Activated effector memory CD4-positive, alpha-beta T cell treated with Interleukin-2 at 50 U/mL for 16 hours (primary cell): ENCODE measurements around the gene CDC42EP4.

ENCODE experiments used
- DNase-seq: peaks from one replicate; pipeline ENCODE4 v3.0.0-alpha.2; 2020

Gene CDC42EP4, protein sequence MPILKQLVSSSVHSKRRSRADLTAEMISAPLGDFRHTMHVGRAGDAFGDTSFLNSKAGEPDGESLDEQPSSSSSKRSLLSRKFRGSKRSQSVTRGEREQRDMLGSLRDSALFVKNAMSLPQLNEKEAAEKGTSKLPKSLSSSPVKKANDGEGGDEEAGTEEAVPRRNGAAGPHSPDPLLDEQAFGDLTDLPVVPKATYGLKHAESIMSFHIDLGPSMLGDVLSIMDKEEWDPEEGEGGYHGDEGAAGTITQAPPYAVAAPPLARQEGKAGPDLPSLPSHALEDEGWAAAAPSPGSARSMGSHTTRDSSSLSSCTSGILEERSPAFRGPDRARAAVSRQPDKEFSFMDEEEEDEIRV

DNA sequence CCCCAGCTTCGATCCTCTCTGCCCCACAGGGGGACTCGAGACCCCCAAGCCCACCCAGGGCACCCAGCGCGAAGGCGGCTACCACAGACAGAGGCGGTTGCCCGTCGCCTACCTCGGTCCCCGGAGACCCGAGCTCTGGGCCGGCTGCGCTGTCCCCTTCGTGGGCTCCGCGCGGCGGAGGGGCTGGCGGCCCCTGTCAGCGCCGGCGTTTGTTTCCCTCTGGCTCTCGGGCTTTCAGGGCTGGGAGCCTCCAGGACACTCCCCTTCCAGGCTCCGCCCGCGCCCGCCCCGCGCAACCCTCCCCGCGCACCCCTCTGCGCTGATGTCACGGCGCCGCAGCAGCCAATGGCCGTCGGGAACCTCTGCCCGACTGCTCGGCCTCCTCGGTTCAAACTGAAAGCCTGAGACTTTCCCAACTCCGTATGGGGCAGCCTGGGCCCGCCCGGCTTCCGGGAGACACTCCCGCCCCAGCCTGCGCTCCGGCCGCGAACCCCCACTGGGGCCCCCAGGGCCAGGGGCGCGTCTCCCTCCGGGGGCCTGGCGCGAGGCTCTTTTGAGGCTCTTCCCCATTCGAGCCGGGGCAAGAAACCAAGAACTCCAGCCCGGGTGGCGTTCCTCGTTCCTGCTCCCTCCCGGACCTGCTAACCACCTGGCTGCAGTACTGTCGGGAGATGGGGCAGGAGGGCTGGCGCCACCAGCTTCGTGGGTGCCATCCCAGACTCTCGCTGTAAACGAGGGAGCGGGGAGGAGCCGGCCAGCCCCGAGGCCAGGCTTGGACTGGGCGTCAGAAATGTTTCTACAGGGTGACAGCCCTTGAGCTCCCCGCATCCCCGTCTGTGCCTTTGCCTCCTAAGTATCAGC lies at the start of gene CDC42EP4:
Gene CDC42EP4, minus strand, starts transcription at position 221 of the 861 bp plus-strand sequence. CDS start 25,501 bp downstream, outside the sequence.
- peak; percentile 79 for DNase-seq

DNA sequence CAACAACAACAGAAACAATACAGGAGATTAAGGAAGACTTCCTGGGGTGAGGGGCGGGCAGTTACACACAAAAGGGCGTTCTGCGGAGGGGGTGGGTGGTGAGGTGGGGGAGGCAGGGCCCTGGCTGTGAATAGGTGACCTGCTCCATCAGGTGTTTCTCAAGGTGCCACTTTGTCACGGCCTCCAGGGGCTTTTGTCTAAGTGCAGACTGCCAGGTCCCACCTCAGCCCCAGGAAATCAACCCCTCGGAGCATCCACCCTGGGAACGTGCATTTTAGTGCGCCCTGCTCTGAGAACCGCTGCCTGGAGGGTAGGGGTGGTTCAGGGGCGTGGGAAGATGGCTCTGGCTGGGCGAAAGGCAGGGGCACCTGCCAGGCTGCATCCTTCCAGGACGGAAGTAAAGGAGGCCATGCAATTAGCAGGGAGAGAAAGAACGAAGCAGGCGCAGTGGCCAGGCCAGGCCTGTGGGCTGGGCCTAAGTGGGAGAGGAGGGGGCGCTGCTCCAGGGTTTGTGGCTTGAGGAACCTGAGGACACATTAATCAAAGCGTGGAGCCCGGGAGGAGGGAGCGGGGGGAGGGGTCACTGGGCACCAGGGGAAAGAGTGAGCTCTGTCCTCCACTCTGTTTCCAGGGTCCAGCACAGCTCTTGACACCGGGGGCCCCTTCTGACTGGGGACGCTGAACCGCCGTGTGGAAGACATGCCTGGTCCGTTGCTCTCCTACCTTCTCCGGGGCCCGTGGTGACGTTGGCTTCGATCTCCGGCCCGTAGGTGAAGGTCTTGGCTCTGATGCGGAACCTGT lies 49.4 kb upstream of the CDC42EP4 start:
- no peak for DNase-seq

DNA sequence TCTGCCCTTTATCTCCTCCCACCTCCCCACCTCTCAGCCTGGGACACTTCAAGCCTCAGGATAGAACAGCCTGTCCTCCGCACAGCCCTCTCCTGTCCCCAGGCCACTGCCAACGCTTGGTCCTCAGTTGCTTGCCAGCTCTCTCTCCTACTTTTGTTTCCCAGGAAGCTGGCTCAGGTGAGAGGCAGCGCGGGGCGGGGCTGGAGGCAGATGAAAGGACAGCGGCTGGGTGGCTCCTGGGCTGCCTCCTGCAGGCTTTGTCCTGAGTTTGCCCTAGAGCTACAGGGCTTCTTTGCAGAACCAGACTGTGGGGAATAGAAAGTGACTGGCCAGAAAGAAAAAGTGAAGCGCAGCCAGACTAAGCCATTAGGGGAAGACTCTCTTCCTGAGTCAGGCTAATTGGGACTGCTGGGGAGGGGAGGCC lies 48.2 kb upstream of the CDC42EP4 start:
- DNase-seq, result no peak

DNA sequence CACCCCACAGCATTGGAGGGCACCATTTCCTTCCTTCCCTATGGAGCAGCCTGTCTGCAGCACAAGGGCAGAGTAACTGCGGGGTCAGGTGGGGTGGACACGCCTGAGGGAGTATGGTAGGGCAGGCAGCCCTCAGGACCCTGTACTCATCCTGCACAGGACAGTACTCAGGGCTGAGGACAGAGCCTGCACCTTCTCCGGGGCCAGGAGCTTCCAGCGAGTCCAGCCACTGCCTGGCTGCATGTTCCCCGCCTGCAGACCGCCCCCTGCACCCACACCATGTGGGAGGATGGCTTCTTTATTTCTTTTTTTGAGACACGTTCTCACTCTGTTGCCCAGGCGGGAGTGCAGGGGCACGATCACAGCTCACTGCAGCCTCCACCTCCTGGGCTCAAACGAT lies 47.6 kb upstream of the CDC42EP4 start:
- DNase-seq, result no peak

DNA sequence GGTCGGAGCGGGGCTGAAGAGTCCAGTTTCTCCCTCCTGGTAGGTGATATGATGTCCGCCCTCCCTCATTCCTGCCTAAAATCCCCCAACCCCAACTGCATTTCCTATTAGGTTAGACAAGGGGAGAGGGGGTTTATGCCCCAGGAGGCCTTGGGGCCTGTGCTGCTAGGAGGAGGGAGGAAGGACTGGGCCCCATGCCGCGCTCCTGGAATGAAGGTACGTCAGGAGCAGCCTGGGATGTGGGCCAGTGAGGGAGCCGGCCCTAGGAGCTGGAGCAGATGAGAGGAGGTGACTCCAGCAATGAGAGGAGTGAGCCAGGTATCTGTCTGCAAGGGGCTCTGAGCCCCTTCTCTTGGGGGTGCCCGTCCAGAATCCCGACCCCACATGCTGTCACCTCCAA lies 46.9 kb upstream of the CDC42EP4 start:
- DNase-seq, result no peak

DNA sequence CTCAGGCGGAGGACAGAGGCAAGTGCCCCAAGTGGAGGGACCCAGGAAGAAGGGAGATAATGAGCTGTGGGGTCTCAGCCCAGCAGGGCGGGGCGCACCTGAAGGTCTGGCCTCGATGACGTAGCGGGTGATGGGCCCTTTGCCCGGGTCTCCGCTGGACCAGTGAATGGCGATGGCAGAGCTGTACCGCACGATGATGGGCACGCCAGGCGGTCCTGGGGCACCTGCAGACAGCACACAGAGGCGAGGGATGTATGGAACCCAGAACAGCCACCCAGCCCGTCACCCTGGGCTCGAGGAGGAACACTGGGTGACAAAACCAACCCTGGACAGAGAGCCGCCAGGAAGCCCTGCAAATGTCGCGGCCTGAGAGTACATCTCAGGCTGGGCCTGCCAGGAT lies 46.2 kb upstream of the CDC42EP4 start:
- DNase-seq, result no peak

DNA sequence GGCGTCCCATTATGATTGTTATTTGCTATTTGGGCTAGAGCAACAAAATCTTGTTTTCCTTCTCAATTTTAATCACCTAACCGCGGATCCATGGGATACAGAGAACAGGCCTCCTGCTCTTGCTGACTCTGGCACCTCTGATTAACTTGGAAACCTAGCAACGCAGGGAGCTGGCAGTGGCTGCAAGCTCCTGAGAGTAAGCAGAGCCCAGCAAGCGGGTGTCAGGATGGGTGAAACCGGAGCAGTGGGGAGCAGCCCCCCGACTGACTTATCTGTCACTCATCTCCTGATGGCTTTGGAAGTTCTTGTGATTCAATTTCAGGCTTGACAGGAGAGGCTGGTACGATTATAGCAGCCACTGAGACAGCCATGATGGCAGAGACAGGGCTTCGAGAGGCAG lies 45.5 kb upstream of the CDC42EP4 start:
- no peak for DNase-seq

DNA sequence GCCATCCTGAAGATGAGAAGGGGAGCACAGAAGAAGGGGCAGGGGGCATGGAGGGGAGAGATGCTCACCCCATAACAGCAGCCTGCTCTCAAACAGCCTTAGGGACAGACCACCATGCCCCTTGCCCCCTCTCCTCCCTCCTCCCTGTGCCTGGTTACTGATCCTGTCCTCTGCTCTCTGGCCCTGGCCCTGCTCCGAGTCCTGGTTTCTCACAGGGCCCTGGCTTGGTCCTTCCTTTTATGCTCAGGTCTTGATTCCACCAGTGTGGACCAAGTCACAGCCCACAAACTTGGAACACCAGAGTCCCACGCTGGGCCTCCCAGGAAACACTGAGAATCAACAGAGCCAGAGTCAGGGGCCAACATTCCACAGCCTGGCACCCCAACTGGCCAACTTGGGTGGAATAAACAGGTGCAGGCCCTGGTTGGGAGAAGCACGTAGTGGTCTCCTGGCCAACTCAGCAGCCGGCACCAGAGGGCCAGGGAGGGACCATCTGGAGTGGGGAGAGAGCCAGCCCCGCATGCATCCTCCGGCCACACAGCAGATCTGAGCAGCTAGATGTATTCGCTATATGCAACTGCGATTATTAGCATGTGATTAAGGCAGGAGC lies 44.9 kb upstream of the CDC42EP4 start:
- DNase-seq, result no peak

DNA sequence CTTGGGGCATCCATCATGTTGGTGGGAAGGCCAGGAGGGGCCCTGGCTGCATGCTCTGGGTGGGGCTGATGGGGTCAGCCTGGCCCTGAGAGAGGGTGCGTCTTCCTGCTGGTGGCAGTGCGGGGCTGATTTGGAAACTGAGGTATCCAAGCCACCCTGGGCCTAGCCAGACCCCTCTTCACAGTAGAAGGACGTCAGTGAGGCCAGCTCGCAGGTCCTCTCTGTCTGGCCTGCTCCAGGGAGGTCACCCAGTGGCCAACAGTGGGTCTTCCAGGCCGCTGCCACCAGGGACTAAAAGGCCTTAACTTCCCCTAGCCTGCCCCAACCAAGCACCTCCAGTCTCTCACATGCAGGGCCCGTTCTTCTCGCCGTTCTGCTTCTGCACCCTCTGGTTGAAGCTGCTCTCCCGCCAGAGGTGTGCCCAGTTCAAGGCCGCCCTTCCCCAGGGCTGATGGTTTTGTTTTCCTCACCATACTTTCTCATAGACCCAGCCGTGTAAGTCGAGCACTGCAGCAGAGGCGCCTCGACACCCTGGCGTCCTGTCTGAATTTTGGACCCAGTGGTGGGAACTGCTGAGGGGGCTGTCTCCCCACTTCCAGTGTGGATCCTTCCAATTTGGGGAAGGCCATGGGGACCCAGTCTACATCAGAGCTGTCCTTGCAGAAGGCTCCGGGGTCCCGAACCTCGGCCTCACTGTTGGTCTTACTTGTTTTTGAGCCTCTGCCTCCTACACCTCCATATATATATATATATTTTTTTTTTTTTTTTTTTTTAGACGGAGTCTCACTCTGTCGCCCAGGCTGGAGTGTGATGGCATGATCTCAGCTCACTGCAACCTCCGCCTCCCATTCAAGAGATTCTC lies 42.9 kb upstream of the CDC42EP4 start:
- DNase-seq, result no peak

DNA sequence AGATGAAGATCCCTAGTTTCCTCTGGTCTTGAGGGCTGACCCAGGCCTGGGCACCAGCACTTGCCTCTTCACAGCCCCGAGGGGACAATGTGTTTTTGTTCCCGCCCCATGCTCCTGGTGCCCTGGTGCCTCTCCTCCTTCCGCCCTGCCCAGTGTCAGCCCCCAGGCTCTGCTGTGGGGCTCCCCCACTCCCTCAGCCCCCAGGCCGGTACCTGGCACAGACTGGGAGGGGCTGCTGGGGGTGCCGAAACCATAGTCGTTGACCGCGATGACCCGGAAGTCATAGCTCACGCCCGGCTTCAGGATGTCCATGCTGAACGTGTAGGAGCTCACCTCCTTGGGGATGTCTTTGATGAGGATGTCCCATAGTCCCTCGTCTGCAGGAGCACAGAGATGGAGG lies 40.5 kb upstream of the CDC42EP4 start:
- no peak for DNase-seq

DNA sequence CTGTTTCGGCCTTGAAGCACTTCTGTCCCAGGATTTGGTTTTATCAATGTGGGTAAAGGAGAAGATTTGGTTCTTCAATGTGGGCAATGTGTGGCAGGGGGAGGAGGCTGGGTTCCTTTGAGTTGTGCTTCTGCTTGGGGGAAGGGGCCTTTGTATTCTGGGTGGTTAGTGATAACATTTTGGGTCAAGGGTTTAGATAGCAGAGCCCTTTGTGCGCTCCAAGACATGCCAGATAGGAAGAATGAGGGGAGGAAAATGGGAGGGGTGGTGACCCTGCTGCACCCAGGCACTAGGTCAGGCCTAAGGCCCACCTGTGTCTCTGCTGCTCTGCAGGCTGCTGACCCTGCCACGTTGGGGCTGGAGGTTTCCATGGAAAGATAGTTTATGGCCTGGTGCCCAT lies 40.0 kb upstream of the CDC42EP4 start:
- DNase-seq, result no peak

DNA sequence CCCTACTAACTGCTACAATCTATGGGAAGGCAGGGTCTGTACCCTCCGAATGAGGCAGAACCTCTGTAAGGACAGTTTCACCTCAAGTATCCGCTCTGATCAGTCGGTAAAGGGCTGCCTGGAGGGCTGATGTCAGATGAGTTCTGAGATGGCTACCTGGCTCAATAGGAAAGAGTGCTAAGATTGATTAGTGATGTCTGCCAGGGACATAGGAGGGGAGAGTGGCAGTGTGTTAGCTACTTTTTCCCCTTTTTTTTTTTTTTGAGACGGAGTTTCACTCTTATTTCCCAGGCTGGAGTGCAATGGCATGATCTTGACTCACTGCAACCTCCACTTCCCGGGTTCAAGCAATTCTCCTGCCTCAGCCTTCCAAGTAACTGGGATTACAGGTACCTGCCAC lies 39.1 kb upstream of the CDC42EP4 start:
- DNase-seq, result no peak

DNA sequence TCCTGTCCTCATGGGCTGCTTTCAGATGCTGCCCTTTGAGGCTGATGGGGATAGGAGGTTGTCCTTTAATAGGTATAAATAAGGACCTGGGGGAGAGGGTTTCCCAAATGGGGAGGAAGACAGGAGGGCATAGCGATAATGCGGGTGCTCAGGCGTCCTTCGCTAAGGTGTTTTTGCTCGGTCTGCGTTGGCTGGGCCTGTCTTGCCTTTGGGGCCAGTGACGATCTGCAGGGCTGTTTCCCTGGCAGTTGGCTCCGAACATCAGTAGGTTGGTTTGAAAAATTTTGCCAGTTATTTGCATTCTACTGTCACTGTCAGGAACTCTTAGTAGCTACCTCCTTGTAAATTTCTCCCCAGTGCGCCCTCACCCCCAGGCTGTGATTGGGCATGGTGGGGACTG lies 37.8 kb upstream of the CDC42EP4 start:
- DNase-seq, result no peak

DNA sequence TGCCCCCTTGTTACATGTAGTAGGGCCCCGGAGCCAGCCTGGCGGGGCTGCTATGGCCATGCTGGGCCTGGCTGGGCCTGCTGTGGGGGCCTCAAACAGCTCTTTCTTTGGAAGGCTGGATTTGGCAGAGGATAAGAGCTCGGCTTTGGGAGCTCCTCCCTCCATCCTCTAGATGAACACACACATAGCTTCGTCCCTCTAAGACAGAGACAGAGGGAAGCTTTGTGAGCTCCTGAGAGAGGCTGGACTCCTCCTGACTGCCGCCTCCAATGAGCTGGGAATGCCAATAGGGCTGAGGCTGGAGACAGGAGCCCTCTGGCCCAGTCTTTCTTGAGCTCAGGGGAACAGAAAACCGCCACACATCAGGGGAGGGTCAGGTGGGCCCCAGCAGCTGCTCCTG lies 37.3 kb upstream of the CDC42EP4 start:
- DNase-seq, result no peak

DNA sequence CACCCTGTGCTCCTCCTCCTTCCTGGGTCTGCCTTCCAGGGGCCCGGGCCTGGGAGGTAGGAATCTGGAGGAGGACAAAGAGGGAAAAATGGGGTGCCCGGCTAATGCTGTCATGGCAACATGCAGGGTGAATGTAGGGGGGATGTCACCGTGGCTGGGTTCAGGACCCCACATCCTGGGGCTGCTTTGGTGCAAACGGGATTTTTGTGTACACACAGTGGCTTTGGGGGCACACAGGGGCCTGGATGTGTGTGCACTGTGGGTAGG lies 37.0 kb upstream of the CDC42EP4 start:
- DNase-seq, result no peak

DNA sequence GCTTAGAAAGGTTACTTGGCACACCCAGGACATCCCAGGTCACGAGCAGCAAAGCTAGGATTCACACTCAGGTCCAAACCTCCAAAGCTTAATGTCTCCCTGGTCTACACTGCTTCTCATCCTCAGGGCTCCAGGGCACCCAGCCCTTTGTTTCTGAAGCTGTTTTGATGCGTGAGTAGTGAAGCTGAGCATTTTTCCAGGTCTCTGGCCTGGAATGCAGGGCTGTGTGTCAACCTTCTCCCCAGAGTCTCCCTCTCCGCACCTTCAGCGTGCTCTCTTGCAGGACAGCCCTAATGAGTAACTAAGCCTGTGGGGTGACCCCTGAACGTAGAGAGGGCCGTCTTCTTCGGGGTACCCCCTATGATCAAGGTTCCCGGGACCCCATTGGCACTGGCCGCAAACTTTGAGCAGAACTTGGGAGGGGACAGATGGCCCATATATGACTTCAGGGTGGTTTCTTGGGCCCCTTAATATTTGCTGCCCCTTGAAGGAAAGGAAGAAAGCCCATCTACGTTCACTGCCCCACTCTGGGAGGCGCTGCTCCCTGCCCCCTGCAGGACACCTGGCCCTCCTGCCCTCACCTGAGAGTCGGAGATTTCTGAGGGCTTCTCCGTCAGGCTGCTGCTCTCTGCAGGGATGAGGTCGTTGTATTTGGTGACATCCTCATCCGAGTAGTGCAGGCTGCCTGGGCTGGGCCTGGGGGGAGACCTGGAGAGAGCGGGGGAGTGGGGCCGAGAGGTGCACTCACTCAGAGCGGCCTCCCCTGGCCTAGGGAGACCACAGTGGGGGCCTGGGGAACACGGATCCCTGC lies 36.4 kb upstream of the CDC42EP4 start:
- DNase-seq, result no peak

DNA sequence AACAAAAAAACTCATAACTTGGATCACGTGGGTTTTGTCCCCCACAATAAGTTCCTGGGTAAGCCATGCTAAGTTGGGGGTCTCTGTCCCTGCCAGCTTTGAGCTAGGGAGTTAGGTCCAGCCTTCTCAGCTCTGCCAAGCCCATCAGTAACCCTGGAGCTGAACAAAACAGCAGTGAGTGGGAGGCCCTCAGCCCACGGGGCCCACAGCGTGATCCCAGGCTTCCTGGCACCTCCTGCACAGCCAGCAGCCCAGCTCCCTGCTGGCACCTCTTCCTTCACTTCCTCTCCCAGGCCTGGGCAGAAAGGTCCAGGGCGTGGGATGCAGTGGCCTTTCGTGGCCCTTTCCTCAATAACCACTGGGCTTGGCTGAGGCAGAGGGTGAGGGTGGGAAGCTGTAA lies 35.5 kb upstream of the CDC42EP4 start:
- no peak for DNase-seq

DNA sequence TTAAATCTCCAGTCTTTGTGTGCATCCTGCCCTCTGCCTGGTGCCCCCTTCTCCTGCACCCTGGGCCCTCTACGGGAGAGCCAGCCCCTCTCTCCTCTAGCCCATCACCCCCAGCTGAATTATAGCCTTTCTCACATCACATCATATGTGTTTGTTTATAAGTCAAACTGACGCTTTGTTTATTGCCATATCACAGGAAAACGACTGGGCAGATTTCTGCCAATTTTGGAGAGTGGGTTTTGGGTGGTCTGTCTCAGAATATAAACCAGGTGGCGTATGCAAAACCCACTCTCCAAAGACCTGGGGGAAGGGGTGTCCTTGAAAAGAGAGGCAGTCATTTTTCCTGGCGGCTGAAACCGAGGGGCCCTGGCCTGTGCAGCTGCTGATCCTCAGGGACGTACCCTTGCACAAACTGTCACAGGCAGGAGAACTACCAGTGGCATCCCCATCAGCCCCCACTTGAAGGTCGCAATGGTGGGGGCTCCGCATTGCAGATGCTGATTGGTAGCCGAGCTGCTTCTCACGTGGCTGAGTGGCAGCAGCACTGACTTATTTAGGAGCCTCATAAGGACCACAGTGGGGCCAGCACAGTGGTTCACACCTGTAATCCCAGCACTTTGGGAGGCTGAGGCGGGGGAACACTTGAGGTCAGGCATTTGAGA lies 34.8 kb upstream of the CDC42EP4 start:
- no peak for DNase-seq

DNA sequence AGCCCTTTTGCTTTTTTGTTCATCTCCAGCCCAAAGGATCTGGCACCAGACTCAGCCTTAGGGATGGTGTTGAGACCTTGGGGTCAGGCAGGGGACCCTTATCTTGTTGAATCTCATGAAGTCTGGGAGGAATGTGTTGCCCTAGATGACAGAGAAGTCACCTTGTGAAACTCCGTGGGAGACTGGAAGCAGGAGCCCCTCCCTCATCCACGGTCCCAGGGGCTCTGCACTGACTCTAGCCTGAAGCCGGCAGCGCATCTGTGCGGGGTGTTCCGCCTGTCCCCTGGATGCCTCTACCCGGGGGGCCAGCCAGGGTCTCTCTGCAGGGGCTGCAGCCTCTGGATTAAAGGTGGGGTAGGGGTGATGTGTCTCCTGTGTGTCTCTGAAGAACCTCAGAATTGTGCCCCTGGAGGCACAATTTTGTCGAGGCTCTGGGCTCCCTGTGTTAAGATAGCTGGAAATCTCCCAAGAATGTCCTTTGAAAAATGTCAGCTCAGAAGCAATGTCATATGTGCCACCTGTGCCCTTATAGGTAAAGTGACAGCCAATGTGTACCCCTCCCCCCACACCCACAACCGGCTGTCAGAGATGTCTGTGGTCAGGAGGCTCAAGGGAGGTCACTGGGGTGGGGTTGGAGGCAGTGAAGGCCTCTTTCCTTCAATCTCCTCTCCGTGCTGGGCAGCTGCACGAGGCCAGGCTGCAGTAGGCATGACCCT lies 32.1 kb upstream of the CDC42EP4 start:
- no peak for DNase-seq

DNA sequence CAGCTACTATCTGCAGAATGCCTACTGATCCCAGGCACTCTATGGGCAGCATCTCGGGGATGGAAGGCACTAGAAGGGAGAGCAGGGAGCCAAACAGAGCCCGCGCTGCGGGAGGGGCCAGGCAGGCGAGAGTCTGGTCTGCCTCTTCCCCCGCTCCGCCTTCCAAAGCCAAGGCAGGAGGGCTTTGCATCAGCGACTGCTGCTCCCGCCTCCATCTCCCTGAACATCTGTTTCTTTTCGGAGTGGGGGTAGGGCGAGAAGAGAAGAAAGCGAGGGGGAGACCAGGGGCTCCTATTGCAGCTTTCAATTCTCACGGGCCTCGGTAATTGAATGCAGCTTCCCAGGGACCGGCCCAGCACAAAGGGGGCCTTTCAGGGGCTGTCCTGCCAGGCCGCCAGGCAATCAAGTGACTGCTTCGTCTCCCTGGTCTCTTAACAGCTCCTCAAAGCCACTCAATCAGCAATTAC lies 31.4 kb upstream of the CDC42EP4 start:
- no peak for DNase-seq
